HG03521 (cell line): Measurements from ENCODE around the gene BORCS5.
"Not testable (repeated sequence)": the region's sequence is repeated elsewhere in the genome, so short reads cannot be mapped to it uniquely, and the experiment has no call there.

ENCODE experiments used
- ATAC-seq: cut with Tn5 transposase; IDR thresholded peaks from one replicate; pipeline ENCODE4 v1.9.1; 2021; ENCODE audit warnings: mild to moderate bottlenecking, moderate library complexity; ENCODE audit not compliant: unreplicated experiment

BORCS5 gene

DNA sequence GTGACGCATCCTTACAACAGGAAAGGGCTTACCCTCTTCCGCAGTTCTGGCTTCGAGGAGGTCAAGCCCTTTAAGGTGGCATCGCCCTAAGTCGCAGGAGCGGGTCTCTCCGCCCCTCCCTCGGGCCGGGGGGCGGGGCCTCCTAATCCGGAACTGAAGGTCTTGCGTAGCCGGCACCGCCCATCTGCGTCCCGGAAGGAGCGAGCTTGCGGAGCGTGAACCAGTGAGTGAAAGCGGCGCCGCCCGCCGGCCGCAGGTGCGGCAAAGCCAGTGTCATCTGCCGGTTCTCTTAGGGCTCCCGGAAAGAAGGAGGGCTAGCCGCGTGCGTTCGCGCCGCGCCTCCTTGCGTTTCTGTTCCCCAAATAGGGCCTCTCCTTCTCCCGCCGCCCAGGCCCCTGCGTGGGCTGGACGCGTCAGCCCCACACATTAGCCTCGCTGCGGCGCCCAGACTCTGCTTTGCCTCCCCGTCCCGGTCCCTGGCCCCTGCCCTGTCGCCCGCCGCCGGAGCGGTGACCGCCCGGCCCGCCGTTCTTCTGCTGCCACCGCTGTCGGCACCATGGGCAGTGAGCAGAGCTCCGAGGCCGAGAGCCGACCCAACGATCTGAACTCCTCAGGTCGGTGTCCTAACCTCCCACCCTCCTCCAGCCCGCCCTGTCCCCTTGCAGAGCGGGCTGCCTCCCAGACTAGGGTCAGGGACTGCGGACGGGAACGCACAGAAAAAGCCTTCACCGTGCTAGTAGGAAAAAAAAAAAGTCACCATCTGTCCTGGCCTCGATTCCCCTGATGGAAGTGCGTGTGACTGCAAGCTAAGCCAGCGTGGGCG lies at the start of gene BORCS5:
Gene BORCS5, plus strand, starts transcription at position 183 of the 823 bp plus-strand sequence. Its CDS starts 374 bp downstream, at position 557.
- peak; percentile 88 for ATAC-seq

GRCh38 chr12:12310695-12311094 lies 46.2 kb upstream of the BORCS5 start:
- not testable (repeated sequence) for ATAC-seq

DNA sequence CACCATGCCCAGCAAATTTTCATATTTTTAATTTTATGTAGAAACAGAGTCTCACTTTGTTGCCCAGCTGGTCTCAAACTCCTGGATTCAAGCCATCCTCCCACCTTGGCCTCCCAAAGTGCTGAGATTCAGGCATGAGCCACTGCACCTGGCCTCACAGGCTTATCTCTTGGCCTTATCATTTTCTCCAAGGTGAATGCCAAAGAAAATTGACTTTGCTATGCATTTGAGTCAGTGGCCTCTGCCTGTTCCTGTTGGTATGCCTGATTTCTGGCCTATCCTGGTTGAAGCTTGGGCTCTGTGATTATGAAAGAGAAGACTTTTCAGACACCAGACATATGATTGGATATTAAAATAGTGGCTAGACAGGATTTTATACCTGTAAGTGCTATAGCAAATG lies 41.0 kb upstream of the BORCS5 start:
- ATAC-seq = no peak

DNA sequence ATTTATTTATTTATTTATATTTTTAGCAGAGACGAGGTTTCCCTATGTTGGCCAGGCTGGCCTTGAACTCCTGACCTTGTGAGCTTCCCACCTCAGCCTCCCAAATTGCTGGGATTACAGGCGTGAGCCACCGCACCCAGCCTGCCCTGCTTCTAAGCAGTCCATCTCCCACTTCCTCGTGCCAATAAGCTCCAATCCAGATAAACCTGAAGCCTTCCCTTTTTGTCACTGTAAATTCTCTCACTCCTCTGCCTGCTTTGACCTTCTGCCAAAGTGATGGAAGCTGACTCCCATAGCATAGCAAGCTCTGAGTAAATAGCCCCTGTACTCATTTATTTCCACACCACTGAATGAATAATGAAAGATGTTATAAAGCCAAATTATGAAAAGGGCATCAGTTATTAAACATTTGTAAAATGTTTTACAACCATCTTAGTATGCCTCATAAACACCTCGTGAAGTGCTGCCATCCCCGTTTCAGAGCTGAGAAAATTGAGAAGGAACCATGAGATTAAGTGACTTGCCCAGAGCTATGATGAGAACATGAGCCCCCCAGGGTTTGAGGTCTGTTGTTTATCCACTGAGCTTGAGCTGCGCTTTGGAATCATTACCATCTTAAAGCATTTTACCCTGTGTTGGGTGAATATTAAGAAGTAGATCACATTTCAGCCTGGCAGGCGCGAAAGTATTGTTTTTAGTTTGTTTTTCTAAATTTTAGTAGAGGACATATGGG lies 37.3 kb upstream of the BORCS5 start:
- no peak for ATAC-seq

DNA sequence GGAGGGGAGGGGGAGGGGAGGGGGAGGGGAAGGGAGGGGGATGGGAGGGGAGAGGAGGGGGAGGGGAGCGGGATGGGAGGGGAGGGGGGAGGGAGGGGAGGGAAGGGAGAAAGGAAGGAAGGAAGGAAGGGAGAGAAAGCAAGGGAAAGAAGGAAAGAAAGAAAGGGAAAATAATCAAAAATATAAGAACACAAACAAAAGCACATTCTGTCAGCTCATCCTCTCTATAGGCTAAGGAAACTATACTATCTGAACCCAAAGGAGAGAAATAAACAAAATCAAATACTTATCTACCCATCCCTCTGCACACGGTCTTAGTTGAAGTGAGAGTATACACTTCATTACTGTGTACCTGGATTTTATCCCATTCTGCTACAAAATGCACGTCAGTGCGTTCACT lies 33.8 kb upstream of the BORCS5 start:
- ATAC-seq = no peak

- no peak for ATAC-seq
Observed at GRCh38 chr12:12323591-12323990, 33.3 kb upstream of the BORCS5 start.

- no peak for ATAC-seq
Observed at GRCh38 chr12:12326262-12326661, 30.6 kb upstream of the BORCS5 start.

- ATAC-seq = no peak
Observed at GRCh38 chr12:12327802-12328201, 29.1 kb upstream of the BORCS5 start.

DNA sequence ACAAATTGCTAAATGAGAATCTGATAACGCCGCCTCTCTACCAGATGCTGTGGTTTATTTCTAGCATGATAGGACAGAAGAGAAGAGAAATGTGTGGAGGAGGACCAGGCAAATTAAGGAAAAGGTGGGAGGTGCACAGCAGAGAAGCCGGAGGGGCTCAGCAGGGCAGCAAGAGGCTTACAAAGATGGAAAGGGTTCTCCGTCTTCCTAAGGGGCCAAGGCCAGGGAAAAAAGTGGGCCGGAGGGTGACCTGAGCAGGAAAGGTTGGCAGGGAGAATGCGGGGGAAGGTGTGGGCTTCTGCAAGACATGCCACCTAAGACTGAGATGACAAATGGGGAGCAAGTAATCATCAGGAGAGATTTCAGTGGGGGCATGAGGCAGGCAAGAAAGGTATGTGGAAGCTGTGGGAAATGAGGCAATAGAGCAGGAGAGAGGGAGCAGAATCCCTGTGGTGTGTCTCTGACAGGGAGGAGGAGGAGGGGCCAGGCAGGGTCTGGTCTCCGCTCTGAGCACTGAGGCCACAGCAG lies 25.6 kb upstream of the BORCS5 start:
- ATAC-seq = no peak

GRCh38 chr12:12331896-12332295 lies 25.0 kb upstream of the BORCS5 start:
- ATAC-seq = no peak

GRCh38 chr12:12333407-12334366 lies 23.2 kb upstream of the BORCS5 start:
- no peak for ATAC-seq

- ATAC-seq = peak; percentile 53
Observed at GRCh38 chr12:12334367-12335040, 22.4 kb upstream of the BORCS5 start.

GRCh38 chr12:12336049-12336411 lies 20.8 kb upstream of the BORCS5 start:
- ATAC-seq = no peak

- ATAC-seq = no peak
Observed at GRCh38 chr12:12336511-12336910, 20.4 kb upstream of the BORCS5 start.

DNA sequence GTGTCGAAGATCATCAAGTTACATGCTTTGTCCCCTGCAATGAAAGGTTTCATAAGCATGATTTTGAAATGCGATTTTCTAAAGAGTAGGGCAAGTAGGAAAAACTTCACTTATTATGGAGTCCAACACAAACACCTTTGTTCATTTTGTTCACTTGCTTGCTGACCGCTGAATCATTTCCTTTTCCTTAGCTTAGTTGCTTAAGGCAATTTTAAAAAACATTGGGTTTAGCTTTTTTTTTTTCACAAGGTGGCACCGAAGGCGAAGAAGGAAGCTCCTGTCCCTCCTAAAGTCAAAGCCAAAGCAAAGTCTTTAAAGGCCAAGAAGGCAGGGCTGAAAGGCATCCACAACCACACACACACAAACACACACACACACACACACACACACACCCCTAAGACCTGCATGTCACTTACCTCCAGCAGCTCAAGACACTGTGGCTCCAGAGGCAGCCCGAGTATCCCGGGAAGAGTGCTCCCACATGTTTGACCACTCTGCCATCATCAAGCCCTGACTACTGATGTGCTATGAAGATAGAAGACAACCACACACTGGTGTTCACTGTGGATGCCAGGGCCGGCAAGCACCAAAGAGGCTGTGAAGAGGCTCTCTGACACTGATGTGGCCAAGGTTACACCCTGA lies 18.2 kb upstream of the BORCS5 start:
- no peak for ATAC-seq

- no peak for ATAC-seq
Observed at GRCh38 chr12:12349711-12350665, 6.9 kb upstream of the BORCS5 start, which contains the start of gene MANSC1. Gene MANSC1, minus strand, starts transcription at chr12:12350242. Its CDS starts 6,928 bp downstream, at chr12:12343314.

DNA sequence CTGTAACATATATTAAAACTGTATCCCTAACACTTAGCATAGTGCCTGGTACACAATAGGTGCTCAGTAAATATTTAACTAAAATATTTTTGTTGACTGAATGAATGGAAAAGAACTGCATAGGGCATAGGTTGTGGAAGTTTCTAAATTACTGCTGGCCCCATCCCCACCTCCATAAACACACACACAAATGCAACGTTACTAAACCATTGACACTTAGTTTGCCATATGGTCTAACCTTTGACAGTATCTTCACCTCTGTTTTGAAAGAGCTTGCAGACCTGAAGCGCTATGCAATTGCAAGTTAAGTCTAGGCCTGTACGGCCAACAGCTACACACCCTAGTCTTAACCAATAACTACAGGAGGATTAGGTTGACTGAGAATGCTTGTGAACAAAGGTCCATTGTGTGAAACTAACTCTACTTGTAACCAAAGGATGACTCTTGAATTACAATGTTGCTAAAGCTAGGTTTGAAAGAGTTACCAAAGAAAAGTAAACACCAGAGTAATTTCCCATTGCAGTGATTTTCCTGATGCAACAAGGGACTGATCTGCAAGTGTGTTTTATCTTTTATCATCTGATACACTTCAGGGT lies 5.9 kb upstream of the BORCS5 start:
- ATAC-seq = no peak
